ENCODE results near the gene PITPNC1.

PITPNC1 gene

DNA sequence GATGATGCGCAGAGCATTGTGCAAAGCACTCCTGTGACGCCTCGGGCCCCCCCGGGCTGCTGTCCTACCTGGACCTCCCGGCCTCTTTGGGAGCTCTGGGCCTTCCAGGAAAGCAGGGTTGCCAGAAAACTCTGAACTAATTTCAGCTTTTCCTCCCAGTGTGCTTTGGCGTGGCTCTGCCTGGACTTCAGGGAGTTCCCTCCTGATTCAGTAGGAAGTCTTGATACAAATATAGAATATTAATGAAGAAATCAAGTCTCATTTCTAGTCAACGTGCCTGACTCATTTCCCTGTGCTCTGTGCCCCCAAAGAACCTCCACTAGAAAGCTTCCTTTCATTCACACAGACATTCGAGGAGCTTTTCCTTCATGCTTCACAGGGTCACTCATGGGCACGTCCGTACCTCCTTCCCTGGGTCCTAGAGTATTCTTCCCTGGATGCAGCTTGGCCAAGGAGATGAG lies 256.7 kb downstream of the PITPNC1 start:
- H3K4me3 ChIP-seq (ENCODE audit: low read length), result no peak overlapping the region

DNA sequence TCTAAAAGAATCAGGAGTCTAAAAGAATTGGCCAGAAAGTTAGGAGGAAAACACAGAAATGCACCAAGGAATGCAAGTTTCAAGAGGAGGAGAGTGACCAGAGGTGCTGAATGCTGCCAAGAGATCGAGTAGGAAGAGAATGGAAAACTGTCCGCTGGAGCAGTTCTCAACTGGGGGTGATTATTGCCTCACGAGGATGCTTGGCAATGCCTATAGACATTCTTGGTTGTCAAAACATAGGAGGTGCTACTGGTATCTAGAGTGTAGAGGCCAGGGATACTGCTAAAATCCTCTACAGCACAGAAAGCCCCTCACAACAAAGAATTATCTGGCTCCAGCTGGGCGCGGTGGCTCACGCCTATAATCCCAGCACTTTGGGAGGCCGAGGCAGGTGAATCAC lies 258.6 kb downstream of the PITPNC1 start:
- TF ChIP-seq, protein P1, sequence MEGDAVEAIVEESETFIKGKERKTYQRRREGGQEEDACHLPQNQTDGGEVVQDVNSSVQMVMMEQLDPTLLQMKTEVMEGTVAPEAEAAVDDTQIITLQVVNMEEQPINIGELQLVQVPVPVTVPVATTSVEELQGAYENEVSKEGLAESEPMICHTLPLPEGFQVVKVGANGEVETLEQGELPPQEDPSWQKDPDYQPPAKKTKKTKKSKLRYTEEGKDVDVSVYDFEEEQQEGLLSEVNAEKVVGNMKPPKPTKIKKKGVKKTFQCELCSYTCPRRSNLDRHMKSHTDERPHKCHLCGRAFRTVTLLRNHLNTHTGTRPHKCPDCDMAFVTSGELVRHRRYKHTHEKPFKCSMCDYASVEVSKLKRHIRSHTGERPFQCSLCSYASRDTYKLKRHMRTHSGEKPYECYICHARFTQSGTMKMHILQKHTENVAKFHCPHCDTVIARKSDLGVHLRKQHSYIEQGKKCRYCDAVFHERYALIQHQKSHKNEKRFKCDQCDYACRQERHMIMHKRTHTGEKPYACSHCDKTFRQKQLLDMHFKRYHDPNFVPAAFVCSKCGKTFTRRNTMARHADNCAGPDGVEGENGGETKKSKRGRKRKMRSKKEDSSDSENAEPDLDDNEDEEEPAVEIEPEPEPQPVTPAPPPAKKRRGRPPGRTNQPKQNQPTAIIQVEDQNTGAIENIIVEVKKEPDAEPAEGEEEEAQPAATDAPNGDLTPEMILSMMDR (IDR thresholded peaks at IDR 0.05; ENCODE audit: insufficient read depth, low read depth, low read length, missing control alignments), result no peak
- no peak for DNase-seq (ENCODE audit: low read depth)
- no peak overlapping the region for H3K4me3 ChIP-seq (ENCODE audit: low read length)

More for the DNA sequence above, 256.7 kb downstream of the PITPNC1 start:
- TF ChIP-seq, protein P1 (IDR thresholded peaks at IDR 0.05; ENCODE audit: insufficient read depth, low read depth, low read length, missing control alignments), result no peak
- no peak for DNase-seq (ENCODE audit: low read depth)

DNA sequence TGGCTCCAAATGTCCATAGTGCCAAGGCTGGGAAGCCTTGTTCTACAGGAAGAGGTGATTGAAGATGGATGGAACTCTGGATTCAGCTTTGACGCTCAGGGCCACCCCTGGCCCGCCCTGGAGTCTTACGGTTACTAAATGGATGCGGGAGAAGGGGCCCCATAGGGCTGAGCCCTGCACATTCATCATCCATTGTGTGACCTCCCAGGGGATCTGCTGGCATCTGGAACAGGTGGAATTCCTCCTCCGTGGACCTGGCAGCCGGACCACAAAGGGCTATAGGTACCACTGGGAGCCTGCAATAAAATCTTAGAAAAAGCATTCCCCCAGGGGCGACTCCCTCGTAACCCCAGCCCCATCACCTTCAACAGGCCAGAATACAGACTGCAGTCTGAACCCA lies 259.2 kb downstream of the PITPNC1 start:
- H3K4me3 ChIP-seq (ENCODE audit: low read length), result no peak overlapping the region
- TF ChIP-seq, protein P1 (IDR thresholded peaks at IDR 0.05; ENCODE audit: insufficient read depth, low read depth, low read length, missing control alignments), result no peak
- DNase-seq (ENCODE audit: low read depth), result no peak

DNA sequence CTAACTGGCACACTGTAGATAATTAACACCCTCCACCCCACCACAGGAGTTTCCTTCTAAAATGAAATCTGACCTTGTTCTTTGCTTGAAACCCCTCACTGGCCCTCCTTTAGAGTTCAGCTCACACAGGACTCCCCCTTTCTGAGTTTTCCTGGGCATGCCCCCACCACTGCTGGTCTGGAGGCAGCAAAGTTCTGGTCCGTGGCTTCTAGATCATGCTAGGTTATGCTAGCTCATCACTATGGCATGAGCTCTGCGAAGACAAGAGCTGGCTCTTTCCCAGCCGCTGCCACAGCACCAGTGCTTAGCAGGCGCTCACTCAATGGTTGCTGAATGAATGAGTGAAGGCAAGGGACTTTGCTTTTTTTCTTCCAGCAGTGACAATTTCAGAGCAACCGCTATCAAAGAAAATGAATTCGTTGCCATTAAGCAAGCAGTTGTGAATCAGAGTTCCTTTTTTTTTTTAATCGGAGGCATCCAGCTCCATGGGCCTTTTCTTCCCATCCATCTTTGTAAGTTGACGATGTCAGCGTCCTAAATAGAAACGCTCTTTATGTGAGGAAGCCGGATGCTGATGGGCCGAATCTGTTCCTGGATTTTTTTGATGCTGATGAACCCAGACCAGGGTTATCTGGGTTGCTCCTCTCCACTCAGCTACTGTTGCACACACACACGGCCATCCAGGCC lies 259.9 kb downstream of the PITPNC1 start:
- TF ChIP-seq, protein P1 (IDR thresholded peaks at IDR 0.05; ENCODE audit: insufficient read depth, low read depth, low read length, missing control alignments), result no peak
- H3K4me3 ChIP-seq (ENCODE audit: low read length), result no peak overlapping the region

DNA sequence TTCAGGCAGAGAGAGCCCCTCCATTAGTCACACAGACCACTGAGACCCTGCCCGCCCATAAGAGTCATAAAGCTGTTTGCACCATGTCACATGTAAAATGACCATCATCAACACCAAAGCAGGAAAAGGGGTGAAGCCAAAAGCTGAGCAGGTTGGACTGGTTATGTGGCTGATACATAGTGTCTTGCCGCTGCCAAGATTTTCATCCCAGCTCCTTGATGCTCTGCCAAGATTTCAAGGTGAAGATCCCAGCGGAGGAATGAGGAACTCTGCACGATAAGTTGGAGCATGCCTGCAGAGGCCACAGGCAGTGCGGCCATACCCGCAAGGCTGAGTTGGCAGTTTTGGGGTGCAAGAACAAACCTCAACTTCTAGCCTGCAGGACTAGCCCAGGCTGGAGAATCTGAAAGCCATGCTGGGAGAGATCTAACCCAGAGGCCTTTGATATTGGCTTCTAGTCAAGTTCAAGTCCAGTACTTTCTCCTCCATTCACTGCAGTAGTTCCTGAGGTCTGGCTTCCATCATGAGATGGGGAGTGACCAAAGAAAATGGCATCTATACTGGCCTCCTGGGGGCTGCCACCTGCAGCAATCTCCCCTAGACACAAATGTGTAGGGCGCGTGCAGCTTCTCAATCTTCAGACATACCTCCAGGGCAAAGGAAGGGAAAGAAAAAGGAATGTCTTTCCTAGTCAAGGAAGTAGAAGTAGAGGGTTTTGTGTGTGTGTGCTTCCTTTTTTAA lies 261.0 kb downstream of the PITPNC1 start:
- DNase-seq (ENCODE audit: low read depth), result peak; percentile 99
- no peak overlapping the region for H3K4me3 ChIP-seq (ENCODE audit: low read length)

More for the DNA sequence above, 259.9 kb downstream of the PITPNC1 start:
- DNase-seq (ENCODE audit: low read depth), result peak; percentile 43

DNA sequence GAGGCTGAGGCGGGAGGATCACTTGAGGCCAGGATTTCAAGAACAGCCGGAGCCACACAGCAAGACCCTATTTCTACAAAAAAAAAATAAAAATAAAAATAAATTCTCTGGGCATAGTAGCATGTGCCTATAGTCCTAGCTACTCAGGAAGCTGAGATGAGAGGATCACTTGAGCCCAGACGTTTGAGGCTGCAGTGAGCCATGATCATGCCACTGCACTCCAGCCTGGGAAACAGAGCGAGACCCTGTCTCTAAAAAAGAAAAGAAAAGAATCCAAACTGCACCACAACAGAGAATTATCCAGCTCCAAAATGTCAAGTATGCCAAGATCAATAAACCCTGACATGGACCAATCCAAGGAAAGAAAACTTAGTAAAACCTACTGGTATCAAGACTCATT lies 261.8 kb downstream of the PITPNC1 start:
- TF ChIP-seq, protein P1 (IDR thresholded peaks at IDR 0.05; ENCODE audit: insufficient read depth, low read depth, low read length, missing control alignments), result no peak
- no peak overlapping the region for H3K4me3 ChIP-seq (ENCODE audit: low read length)
- DNase-seq (ENCODE audit: low read depth), result no peak

More for the DNA sequence above, 261.0 kb downstream of the PITPNC1 start:
- TF ChIP-seq, protein P1 (IDR thresholded peaks at IDR 0.05; ENCODE audit: insufficient read depth, low read depth, low read length, missing control alignments), result no peak
